NCI-H1694 (cell line): ENCODE data around the gene PRDM11.
A peak's percentile ranks its signal among the peaks of the same experiment; 100 is the strongest.
"Not testable (repeated sequence)": the region's sequence is repeated elsewhere in the genome, so short reads cannot be mapped to it uniquely, and the experiment has no call there.

Experiments used
- DNase-seq: peaks from one replicate; lab custom pipeline; 2025; lab: John Stamatoyannopoulos, UW

Gene PRDM11

GRCh38 chr11:45146072-45147016 is at the start of gene PRDM11:
PRDM11 (plus strand) TSS chr11:45146639; CDS start chr11:45181767, 35,128 bp downstream.
- no peak for DNase-seq

GRCh38 chr11:45097721-45098493 is 48.5 kb upstream of the PRDM11 start:
- DNase-seq = no peak

- DNase-seq = no peak
Measured at GRCh38 chr11:45098929-45099328, 47.5 kb upstream of the PRDM11 start.

GRCh38 chr11:45100339-45100738 is 46.1 kb upstream of the PRDM11 start:
- peak; percentile 94 for DNase-seq

GRCh38 chr11:45102361-45102809 is 44.1 kb upstream of the PRDM11 start:
- no peak for DNase-seq

GRCh38 chr11:45102810-45103621 is 43.4 kb upstream of the PRDM11 start:
- peak; percentile 51 for DNase-seq

GRCh38 chr11:45104006-45104789 is 42.2 kb upstream of the PRDM11 start:
- DNase-seq = no peak

- no peak for DNase-seq
Measured at GRCh38 chr11:45104790-45105084, 41.7 kb upstream of the PRDM11 start.

- DNase-seq = peak; percentile 90
Measured at GRCh38 chr11:45105233-45105983, 41.0 kb upstream of the PRDM11 start.

- no peak for DNase-seq
Measured at GRCh38 chr11:45105984-45106375, 40.5 kb upstream of the PRDM11 start.

GRCh38 chr11:45106440-45106839 is 40.0 kb upstream of the PRDM11 start:
- DNase-seq = no peak

- no peak for DNase-seq
Measured at GRCh38 chr11:45107029-45107428, 39.4 kb upstream of the PRDM11 start.

GRCh38 chr11:45108070-45109064 is 38.1 kb upstream of the PRDM11 start:
- no peak for DNase-seq

- DNase-seq = no peak
Measured at GRCh38 chr11:45109400-45109799, 37.0 kb upstream of the PRDM11 start.

GRCh38 chr11:45110562-45110961 is 35.9 kb upstream of the PRDM11 start:
- peak; percentile 73 for DNase-seq

- DNase-seq = no peak
Measured at GRCh38 chr11:45113807-45114206, 32.6 kb upstream of the PRDM11 start.

- DNase-seq = not testable (repeated sequence)
Measured at GRCh38 chr11:45127836-45128235, 18.6 kb upstream of the PRDM11 start.

- no peak for DNase-seq
Measured at GRCh38 chr11:45133878-45134277, 12.6 kb upstream of the PRDM11 start.

- no peak for DNase-seq
Measured at GRCh38 chr11:45141171-45141570, 5.3 kb upstream of the PRDM11 start.
